ENCODE data around the gene POFUT1. TPM values are rescaled to one million over a fixed set of nuclear protein-coding genes. Genes with fewer than 3 reads are reported as not detected.

The POFUT1 gene
- total and polyA plus RNA-seq, 7 donors, result 7.8 to 22.9 (median 16.3) TPM

DNA sequence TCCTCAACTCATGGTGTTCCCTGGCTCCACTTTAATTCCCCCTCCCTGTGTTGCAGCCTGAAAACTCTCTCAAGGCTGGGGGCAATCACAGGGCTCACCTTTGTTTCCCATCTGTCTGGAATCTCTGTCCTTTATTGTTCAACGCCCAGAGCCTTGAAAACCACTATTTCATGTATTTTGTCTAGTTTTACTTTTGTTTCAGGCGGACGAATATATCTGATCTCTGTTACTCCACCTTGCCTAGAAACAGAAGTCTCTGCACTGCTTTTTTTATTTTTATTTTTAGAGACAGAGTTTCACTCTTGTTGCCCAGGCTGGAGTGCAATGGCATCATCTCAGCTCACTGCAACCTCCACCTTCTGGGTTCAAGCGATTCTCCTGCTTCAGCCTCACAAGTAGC is 27.7 kb upstream of the POFUT1 start:
- DNase-seq (no peak), ATAC-seq (no peak)
- H3K27ac ChIP-seq, result no peak overlapping the region
- H3K27me3 ChIP-seq (ENCODE audit: insufficient read depth in 3 of 3, low read length in 2 of 3), result no peaks in the 10 kb centered on the region
- no peaks in the 10 kb centered on the region for H3K36me3 ChIP-seq (ENCODE audit: insufficient read depth in 1 of 2, low read depth in 1 of 2)
- H3K4me1 ChIP-seq, result no peaks in the 10 kb centered on the region
- intact Hi-C loops (cut with DNase I), result loop anchor here in 1 of 2 donors (2.0 kb wide), 1 partner anchor 41 kb away; no protein-coding TSS in a partner anchor
- TF ChIP-seq, protein P1, sequence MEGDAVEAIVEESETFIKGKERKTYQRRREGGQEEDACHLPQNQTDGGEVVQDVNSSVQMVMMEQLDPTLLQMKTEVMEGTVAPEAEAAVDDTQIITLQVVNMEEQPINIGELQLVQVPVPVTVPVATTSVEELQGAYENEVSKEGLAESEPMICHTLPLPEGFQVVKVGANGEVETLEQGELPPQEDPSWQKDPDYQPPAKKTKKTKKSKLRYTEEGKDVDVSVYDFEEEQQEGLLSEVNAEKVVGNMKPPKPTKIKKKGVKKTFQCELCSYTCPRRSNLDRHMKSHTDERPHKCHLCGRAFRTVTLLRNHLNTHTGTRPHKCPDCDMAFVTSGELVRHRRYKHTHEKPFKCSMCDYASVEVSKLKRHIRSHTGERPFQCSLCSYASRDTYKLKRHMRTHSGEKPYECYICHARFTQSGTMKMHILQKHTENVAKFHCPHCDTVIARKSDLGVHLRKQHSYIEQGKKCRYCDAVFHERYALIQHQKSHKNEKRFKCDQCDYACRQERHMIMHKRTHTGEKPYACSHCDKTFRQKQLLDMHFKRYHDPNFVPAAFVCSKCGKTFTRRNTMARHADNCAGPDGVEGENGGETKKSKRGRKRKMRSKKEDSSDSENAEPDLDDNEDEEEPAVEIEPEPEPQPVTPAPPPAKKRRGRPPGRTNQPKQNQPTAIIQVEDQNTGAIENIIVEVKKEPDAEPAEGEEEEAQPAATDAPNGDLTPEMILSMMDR (IDR thresholded peaks at IDR 0.05), result no peak
- no peak overlapping the region for H3K4me3 ChIP-seq
- H3K9me3 ChIP-seq, result no peaks in the 10 kb centered on the region
- WGBS, 3 donors, result 91 to 93% (median 93%) methylated on average over 4 of the region's 4 CpGs

DNA sequence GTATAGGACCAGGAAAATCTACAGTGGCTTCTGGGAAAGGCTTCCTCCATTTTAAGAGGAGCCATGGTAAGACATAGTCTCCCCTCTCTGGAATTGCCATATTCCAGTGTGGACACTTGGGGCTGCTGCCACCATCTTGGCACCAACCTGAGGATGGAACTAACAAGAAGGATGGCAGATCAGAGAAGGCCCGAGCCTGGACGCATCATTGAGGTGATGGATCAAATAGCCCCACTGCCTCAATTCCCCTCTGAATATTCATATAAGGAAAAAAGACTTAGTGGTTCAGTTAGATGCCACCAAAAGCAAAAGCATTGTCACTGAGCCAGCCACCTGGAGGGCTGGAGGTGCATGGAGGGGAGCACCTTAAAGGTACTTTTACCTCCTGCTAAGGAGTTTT is 26.1 kb upstream of the POFUT1 start:
- TF ChIP-seq, protein P1 (IDR thresholded peaks at IDR 0.05), result no peak
- intact Hi-C loops (cut with DNase I), result no loop called here
- ATAC-seq (no peak), DNase-seq (peak in 1 of 2 donors; percentile 7)
- Histone ChIP-seq H3K27ac (no peak overlapping the region), H3K4me1 (no peaks in the 10 kb centered on the region), H3K27me3 (ENCODE audit: insufficient read depth in 3 of 3, low read length in 2 of 3) (no peaks in the 10 kb centered on the region), H3K4me3 (no peak overlapping the region), H3K9me3 (no peaks in the 10 kb centered on the region), H3K36me3 (ENCODE audit: insufficient read depth in 1 of 2, low read depth in 1 of 2) (no peaks in the 10 kb centered on the region)
- 88 to 90% (median 89%) methylated on average over 2 of the region's 2 CpGs for WGBS, 3 donors

DNA sequence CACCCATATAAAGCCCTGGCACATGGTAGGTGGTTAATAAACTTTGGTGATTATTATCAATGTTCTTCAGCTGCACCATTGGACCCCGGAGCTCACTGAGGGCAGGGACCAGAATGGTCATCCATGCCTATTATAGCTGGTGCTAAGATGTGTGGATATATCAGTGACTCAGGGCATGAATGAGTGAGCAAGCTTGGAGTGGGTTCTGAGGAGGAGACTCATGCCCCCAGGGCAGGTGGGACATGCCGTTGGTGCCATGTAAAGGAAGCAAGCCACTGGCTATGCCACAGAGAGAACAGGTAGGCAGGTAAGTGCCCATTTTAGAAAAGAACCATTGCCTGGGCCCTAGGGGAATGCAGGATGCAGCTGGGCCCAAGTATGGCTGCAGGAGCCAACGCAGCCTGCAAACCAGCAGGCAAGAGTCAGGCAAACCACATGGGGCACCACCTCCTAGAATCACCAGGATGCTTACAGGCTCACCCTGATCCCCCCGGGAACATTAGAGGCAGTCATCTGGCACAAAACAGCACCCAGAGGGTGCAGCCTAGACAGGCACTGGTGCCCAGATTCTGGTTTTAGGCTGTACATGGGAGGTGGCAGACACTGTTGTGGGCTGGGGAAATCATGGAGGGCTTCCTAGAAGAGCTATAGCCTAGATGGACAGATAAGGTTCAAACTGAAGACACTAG is 23.6 kb upstream of the POFUT1 start:
- Histone ChIP-seq H3K27me3 (ENCODE audit: insufficient read depth in 3 of 3, low read length in 2 of 3) (no peaks in the 10 kb centered on the region), H3K36me3 (ENCODE audit: insufficient read depth in 1 of 2, low read depth in 1 of 2) (no peaks in the 10 kb centered on the region), H3K9me3 (no peaks in the 10 kb centered on the region), H3K27ac (no peak overlapping the region), H3K4me1 (peaks cover 8% of the 10 kb centered on the region), H3K4me3 (no peak overlapping the region)
- ATAC-seq, result no peak
- TF ChIP-seq, protein P1 (IDR thresholded peaks at IDR 0.05), result no peak
- DNase-seq, result peak in 1 of 2 donors; percentile 9
- intact Hi-C loops (cut with DNase I), result no loop called here
- WGBS, 3 donors, result 87 to 90% (median 87%) methylated on average over 4 of the region's 4 CpGs

DNA sequence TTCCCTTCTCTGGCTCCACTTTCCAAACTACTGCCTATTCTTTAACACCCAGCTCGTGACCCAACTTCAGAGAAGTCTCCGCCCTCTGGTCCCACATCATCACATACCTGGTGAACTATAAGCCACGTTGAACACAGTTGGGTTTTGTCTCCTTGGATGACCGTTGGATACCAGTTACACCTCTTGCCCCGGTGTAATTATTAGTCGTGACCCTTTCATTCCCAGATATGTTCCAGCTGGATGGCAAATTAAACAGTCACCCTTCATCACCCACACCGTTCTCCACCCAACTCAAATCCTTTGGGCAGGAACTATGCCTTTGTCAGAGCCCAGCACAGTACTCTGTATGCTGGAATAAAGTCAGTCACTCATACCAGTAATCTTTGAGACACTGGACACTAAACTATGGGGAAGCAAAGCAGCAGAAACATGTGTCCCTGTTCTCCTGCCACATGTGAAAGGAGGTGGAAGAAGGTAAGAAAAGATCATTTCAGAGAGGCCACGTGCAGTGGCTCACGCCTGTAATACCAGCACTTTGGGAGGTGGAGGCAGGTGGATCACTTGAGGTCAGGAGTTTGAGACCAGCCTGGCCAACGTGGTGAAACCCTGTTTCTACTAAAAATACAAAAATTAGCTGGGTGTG is 22.6 kb upstream of the POFUT1 start:
- TF ChIP-seq, protein P1 (IDR thresholded peaks at IDR 0.05), result no peak
- H3K27me3 ChIP-seq (ENCODE audit: insufficient read depth in 3 of 3, low read length in 2 of 3), result no peaks in the 10 kb centered on the region
- no peak overlapping the region for H3K27ac ChIP-seq
- intact Hi-C loops (cut with DNase I), result no loop called here
- H3K4me3 ChIP-seq, result no peak overlapping the region
- DNase-seq (no peak), ATAC-seq (no peak)
- 64 to 67% (median 66%) methylated on average over 10 of the region's 10 CpGs for WGBS, 3 donors
- H3K36me3 ChIP-seq (ENCODE audit: insufficient read depth in 1 of 2, low read depth in 1 of 2), result no peaks in the 10 kb centered on the region
- H3K4me1 ChIP-seq, result peaks cover 9% of the 10 kb centered on the region
- H3K9me3 ChIP-seq, result no peaks in the 10 kb centered on the region

All from psoas muscle (tissue), 8 donors.